Middle frontal gyrus (tissue), 1 donor: Measurements from ENCODE around the gene CCDC12.
"Not testable (repeated sequence)": the region's sequence is repeated elsewhere in the genome, so short reads cannot be mapped to it uniquely, and the experiment has no call there.

ENCODE experiments used
- DNase-seq: peaks from one replicate; pipeline ENCODE4 v3.0.0-alpha.2; 2015; ENCODE audit warnings: low spot score; ENCODE audit errors: extremely low spot score

The CCDC12 gene

GRCh38 chr3:46981932-46982471 is 5.5 kb upstream of the CCDC12 start:
- DNase-seq = no peak

GRCh38 chr3:46979958-46980497 is 3.5 kb upstream of the CCDC12 start:
- no peak for DNase-seq

GRCh38 chr3:46978985-46979944 is 2.7 kb upstream of the CCDC12 start, which contains the start of gene NBEAL2:
Gene NBEAL2 (plus strand): TSS chr3:46979666. CDS start chr3:46979862, 196 bp downstream.
- DNase-seq = peak; percentile 37

GRCh38 chr3:46978381-46978780 is 1.8 kb upstream of the CCDC12 start:
- DNase-seq = no peak

GRCh38 chr3:46977811-46978195 is 1.3 kb upstream of the CCDC12 start:
- DNase-seq = no peak

GRCh38 chr3:46974421-46975171 is 1.9 kb downstream of the CCDC12 start:
- DNase-seq = no peak

- DNase-seq = no peak
These were observed 4.1 kb downstream of the CCDC12 start for GRCh38 chr3:46972396-46972795.

GRCh38 chr3:46971742-46972141 is 4.8 kb downstream of the CCDC12 start:
- DNase-seq = no peak

GRCh38 chr3:46971151-46971550 is 5.4 kb downstream of the CCDC12 start:
- DNase-seq = no peak

- no peak for DNase-seq
These were observed 6.0 kb downstream of the CCDC12 start for GRCh38 chr3:46970391-46971091.

- DNase-seq = no peak
These were observed 7.6 kb downstream of the CCDC12 start for GRCh38 chr3:46968783-46969428.

- no peak for DNase-seq
These were observed 9.7 kb downstream of the CCDC12 start for GRCh38 chr3:46966811-46967210.

- DNase-seq = no peak
These were observed 11.4 kb downstream of the CCDC12 start for GRCh38 chr3:46965151-46965550.

GRCh38 chr3:46964038-46964590 is 12.4 kb downstream of the CCDC12 start:
- not testable (repeated sequence) for DNase-seq

- DNase-seq = no peak
These were observed 13.6 kb downstream of the CCDC12 start for GRCh38 chr3:46962990-46963389.

GRCh38 chr3:46962427-46962826 is 14.1 kb downstream of the CCDC12 start:
- no peak for DNase-seq

GRCh38 chr3:46960835-46961234 is 15.7 kb downstream of the CCDC12 start:
- DNase-seq = no peak

- no peak for DNase-seq
These were observed 16.4 kb downstream of the CCDC12 start for GRCh38 chr3:46960081-46960701.

- DNase-seq = no peak
These were observed 17.4 kb downstream of the CCDC12 start for GRCh38 chr3:46959161-46959511.
